Head of caudate nucleus (tissue), 42 donors: ENCODE data around the gene RNF148.

Experiments used
- DNase-seq, 42 donors: peaks; one replicate each; pipeline versions ENCODE4 v3.0.0 to v3.0.0-alpha.2; 2020 to 2021; ENCODE audit warnings: mixed read lengths in 7 of 42
- intact Hi-C: fragments of 100-400 bp; cut with DNase I; formaldehyde crosslinking; loops from one replicate; pipeline ENCODE4 v1.15.0; 2022

RNF148 gene

DNA sequence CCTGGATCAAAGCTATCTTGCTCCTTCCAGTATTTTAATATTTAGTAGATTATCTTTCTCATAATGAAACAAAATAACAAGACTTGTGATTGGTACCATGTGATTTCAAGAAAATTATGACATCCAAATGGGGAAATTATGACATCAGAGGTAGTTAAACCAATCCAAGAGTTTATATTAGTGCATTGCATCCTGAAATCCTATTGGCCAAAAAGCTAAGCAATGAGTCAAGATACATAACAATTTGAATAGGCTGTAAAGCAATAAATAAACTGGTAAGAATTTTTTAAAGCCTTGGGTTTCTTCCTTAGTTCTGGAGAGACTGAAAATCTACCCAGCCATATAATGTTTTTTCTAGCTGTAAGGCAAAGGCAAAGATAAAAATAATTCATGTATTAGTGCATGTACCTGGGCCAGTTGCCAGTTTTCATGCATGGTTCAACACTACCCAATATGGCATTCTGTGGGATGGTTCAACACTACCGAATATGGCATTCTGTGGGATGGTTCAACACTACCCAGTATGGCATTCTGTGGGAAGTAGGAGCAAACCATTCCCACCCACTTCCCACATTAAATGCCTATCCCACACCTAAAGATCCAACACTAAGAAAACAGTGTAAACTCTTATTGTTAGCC is at the start of gene RNF148:
Gene RNF148, minus strand, starts transcription at position 51 of the 639 bp plus-strand sequence. CDS start 172 bp downstream, outside the sequence.
- intact Hi-C loops = no loop called here
- no peak for DNase-seq

DNA sequence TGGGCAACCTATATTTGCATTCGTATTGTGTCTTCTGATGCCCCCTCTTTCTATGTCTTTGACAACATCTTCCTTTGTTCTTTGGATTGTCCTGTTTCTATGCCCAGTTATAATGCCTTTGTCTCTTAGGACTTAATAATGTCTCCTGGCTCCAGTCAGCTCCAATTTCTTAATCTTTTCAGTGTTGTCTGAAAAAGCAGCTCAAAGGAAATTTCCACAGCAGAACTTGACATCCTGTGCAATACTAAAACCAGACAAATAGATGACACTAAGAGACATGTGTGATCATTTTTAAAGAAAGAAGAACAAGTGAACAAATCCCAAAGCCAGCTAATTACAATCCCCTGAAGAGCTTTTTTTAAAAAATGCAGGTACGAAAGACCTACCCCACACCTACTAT is 47.7 kb upstream of the RNF148 start:
- intact Hi-C loops = no loop called here
- no peak for DNase-seq

DNA sequence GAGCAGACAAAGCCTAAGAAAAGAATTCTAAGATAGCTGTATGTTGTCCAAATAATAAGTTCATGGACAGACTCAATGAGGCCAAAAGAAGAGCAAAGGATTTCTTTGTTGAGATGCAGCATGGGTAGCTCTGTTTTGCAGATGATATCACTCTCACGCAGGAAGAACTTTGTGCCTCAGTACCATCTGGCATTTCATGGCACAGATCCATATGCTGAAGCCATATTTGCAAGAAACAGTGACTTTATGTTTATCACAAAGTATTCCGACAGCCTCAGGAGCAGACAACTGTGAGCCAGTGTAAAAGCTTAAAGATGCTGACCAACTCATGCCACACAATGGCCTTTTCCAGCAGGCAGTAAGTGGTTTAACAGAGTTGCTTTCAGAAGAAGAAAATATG is 45.5 kb upstream of the RNF148 start:
- intact Hi-C loops = no loop called here
- no peak for DNase-seq

GRCh38 chr7:122746948-122747347 is 44.2 kb upstream of the RNF148 start:
- intact Hi-C loops = no loop called here
- DNase-seq = no peak

- intact Hi-C loops = no loop called here
- DNase-seq = no peak
Observed at GRCh38 chr7:122743211-122743610, 40.5 kb upstream of the RNF148 start.

GRCh38 chr7:122738947-122739346 is 36.2 kb upstream of the RNF148 start:
- intact Hi-C loops = no loop called here
- DNase-seq = no peak

- no peak for DNase-seq
- intact Hi-C loops = no loop called here
Observed at GRCh38 chr7:122736183-122736582, 33.5 kb upstream of the RNF148 start.

GRCh38 chr7:122727759-122728158 is 25.0 kb upstream of the RNF148 start:
- intact Hi-C loops = no loop called here
- no peak for DNase-seq

DNA sequence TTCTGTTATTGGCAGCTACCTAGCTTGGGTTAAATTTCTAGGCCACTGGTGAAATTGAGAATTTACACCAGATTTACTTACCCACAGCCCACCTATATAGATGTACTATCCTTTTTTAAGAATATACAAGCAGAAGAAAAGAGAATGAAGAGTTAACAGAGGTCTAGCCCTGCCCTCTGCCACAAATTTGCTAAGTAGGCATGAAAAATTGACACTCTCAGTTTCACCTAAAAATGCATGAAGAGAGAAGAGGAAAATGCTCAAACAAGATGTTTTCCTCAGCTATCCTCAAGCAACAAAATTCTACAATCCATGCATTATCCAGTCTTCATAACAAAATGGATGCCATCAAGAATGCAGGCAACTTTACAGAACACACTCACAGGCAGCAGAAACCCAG is 24.6 kb upstream of the RNF148 start:
- intact Hi-C loops = no loop called here

GRCh38 chr7:122726881-122727280 is 24.2 kb upstream of the RNF148 start:
- intact Hi-C loops = no loop called here
- DNase-seq = no peak

More for the DNA sequence above, 24.6 kb upstream of the RNF148 start:
- no peak for DNase-seq

DNA sequence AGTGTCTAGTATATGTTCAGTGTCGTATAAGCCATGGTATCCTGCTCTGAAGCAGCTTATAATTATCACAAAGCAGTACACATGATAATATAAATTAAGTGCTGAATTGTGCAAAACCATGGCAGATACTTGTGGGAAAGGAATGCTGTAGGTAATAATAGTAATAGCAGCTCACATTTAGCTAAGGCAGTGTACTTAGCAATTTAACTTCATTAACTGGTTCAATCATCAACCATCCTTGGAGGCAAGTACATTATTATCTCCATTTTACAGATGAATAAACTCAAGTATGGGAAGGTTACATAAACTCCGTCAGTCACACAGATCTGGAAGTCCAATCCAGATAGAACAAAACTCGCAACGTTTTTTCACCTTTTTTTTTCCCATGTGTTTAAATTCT is 21.6 kb upstream of the RNF148 start:
- intact Hi-C loops = no loop called here
- no peak for DNase-seq

- intact Hi-C loops = no loop called here
- DNase-seq = no peak
Observed at GRCh38 chr7:122719010-122719578, 16.4 kb upstream of the RNF148 start.

- intact Hi-C loops = no loop called here
- DNase-seq = no peak
Observed at GRCh38 chr7:122717356-122718089, 14.8 kb upstream of the RNF148 start.

DNA sequence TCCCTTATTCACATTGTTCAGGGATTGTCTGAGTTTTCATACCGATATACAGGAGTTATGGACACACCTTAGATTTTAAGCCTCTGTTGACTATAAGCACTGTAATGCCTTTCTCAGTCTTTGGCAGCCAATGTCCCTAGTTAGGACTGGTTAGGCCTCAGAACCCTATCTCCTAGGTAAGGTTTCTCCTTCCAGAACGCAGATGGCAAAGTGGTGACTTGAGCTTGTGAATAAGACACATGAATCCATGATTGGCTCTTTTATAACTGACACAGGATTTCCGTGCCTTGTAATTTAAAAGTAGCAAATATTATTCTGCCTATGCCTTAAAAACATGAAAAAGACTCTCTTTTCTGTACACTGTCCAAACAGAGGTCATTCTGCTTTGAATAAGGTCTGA is 12.5 kb upstream of the RNF148 start:
- intact Hi-C loops = no loop called here
- no peak for DNase-seq

DNA sequence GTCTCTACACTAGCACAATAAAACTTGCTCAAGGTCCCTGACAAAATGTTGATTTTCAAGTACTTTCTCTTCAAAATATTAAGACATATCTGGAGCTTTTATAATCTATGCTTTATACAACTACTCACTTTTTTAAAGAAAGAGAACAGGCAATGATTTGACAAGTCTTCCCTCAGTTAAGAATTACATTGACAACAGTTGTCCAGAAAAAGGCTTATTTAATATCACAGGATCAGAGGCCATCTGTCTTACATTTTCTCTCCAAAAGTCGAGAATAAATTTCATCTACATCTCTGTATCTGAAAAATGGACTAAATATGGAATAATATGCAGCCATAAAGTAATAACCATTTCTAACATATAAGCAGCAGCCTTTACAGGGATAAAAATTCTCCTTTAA is 8.2 kb upstream of the RNF148 start:
- no peak for DNase-seq
- intact Hi-C loops = no loop called here

- intact Hi-C loops = no loop called here
- DNase-seq = no peak
Observed at GRCh38 chr7:122709930-122710646, 7.4 kb upstream of the RNF148 start.

DNA sequence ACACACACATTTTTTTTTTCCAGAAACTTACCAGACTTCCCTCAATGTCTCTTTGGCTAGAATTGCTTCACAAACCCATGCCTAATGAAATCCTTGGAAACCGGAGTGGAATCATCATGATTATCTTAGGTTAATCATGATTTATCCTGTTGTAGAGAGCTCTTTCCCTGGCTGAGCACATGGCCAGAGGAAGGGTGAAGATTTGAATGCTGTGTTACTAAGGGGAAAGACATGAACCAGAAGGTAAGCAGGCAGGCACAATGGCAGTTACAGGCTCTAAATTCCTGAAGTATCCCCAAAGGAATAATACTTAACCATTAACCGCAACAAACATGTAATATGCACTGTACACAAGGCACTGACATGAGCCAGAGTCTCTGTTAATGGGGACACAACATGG is 4.1 kb upstream of the RNF148 start:
- intact Hi-C loops = no loop called here
- DNase-seq = no peak

DNA sequence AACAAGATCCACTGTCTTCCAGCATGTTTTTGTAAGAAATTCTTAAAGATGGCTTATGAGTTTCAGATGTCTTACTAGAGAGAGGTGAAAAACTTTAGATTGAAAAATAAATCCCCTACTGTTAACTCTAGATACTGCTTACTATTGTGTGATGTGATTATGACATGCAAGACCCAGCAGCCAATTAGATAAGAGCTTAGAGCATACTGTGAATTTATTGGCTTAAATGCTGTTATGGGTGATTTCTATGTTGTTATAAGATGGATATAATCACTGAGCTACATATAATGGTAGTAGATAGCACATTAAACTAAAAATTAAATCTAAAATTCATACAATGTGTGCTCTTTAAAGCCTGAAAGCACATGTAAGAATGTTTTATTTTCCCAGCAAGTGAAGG is 3.7 kb downstream of the RNF148 start, which contains the start of gene RNF133:
Gene RNF133, minus strand, starts transcription at position 101 of the 400 bp plus-strand sequence. CDS start 199 bp downstream, outside the sequence.
- no peak for DNase-seq
- intact Hi-C loops = no loop called here

DNA sequence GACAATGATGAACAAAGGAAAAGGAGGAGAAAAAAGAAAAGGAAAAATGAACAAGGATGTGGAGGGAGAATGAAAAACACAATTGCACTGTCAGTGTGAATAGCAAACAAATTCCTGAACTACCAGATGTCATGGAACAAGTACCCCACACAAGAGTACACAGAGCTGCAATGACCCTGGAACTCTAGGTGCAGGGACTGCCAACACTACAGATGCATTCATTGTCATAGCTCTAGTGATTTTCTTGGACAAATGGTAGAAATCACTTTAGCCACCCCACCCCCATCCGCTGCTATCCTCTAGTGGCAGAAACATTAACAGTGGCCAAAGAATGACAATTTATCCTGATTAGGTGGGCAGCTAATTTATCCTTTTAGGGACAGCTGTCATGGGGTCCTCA is 6.9 kb downstream of the RNF148 start:
- intact Hi-C loops = no loop called here
- no peak for DNase-seq

DNA sequence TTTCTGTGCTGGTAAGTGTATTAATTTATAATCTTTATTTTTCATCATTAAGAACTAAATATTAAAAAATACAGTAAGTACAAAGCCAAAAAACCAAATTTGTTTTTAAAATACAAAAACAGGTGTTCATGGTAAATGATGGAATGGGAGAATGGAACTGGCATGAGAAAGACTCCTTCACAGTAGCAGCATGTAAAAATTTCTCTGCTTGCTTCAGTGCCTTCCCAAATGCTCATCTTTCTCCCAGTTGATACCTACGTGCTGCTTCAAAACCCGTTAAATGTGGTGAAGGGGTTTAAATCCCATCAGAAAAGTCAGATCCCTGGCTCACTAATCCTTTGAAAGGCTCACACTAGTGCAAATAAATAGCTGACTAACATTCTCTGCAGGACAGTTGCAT is 8.0 kb downstream of the RNF148 start:
- no peak for DNase-seq
- intact Hi-C loops = no loop called here
